ENCODE results near the gene WDR36. TPM values are rescaled to one million over a fixed set of nuclear protein-coding genes. Genes with fewer than 3 reads are reported as not detected.

WDR36 gene
- total and polyA plus RNA-seq, 2 experiments from 2014 or later, result 18.5 to 56.8 TPM

GRCh38 chr5:111153945-111154344 is 61.8 kb downstream of the WDR36 start (continued):
- no peak for TF ChIP-seq ZNF462 (CRISPR knock-in tag; IDR thresholded peaks at IDR 0.05)
- TF ChIP-seq REST (IDR thresholded peaks at IDR 0.05; ENCODE audit: unreplicated experiment), result no peak

GRCh38 chr5:111158105-111158744 is 66.1 kb downstream of the WDR36 start:
- no peak overlapping the region for H3K4me2 ChIP-seq
- H3K27me3 Mint-ChIP-seq (ENCODE audit: insufficient read depth, low read depth, poor library complexity), result peaks cover 3% of the 10 kb centered on the region
- no peaks in the 10 kb centered on the region for H3F3A ChIP-seq (replicated peaks; ENCODE audit: low read depth)
- H3K79me2 ChIP-seq (replicated peaks; ENCODE audit: insufficient read depth), result no peaks in the 10 kb centered on the region
- no peak overlapping the region for H3K4me3 ChIP-seq
- no peaks in the 10 kb centered on the region for H4K20me1 ChIP-seq (replicated peaks; ENCODE audit: insufficient read depth)
- H2AFZ ChIP-seq, result no peak overlapping the region
- H3K36me3 ChIP-seq (ENCODE audit: insufficient read depth), result no peaks in the 10 kb centered on the region
- no peaks in the 10 kb centered on the region for H3K36me3 Mint-ChIP-seq (ENCODE audit: low read depth)
- TF ChIP-seq CTCF (conservative IDR thresholded peaks at IDR 0.05; ENCODE audit: low read depth in 2 of 2), result peak; percentile 99
- no peak for TF ChIP-seq ZNF114 (CRISPR knock-in tag; IDR thresholded peaks at IDR 0.05)
- no peaks in the 10 kb centered on the region for H3K4me1 ChIP-seq (ENCODE audit: insufficient read depth)
- no peaks in the 10 kb centered on the region for H3K9me3 Mint-ChIP-seq
- no peak overlapping the region for H3K4me3 Mint-ChIP-seq
- ATAC-seq, result peak; percentile 80
- no peak overlapping the region for H3K27ac ChIP-seq (ENCODE audit: low read depth)
- H3K9me2 ChIP-seq (ENCODE audit: insufficient read depth), result no peaks in the 10 kb centered on the region
- DNase-seq (ENCODE audit: low spot score), result peak; percentile 88
- no peak overlapping the region for H3K27ac Mint-ChIP-seq
- H3K27me3 ChIP-seq (ENCODE audit: insufficient read depth), result no peaks in the 10 kb centered on the region
- no peaks in the 10 kb centered on the region for H3K4me1 Mint-ChIP-seq

All from GM23338 (cell line).